ENCODE data around the gene BRD8. TPM values are rescaled to one million over a fixed set of nuclear protein-coding genes. Genes with fewer than 3 reads are reported as not detected.

Gene BRD8
- total and polyA plus RNA-seq, 2 donors (not counting 3 experiments of a cell fraction or from before 2014, with no cell fraction given) = 38.2 to 73.7 TPM

DNA sequence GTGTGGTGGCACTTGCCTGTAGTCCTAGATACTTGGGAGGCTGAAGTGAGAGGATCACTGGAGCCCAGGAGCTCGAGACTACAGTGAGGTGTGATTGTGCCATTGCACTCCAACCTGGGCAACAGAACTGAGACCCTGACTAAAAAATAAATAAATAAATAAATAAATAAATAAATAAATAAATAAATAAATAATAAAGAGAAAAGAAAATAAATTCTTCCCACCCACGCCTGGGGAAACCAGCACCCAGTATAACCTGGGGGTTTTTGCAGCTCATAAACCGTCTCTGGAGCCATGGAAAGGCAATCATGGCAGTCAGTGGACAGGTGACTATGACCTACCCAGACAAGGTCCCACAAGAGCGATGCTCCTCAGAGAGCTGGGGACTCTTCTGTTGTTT lies 86.7 kb downstream of the BRD8 start:
- H3K9me1 ChIP-seq (replicated peaks; ENCODE audit: control insufficient read depth, extremely low read depth, insufficient read depth, low read length) = no peaks in the 10 kb centered on the region
- ChIA-PET POLR2A (no interaction called here), CTCF (interaction anchor here (1.0 to 2.2 kb wide), 4 partner anchors 8 to 486 kb away, joined by 3 to 9 read pairs (median 3); no protein-coding TSS in a partner anchor)
- intact Hi-C loops (cut with micrococcal nuclease) (no loop called here), dilution Hi-C loops (cut with MboI; ENCODE audit: extremely low pct_ligation_motif_present, low sequenced_read_pairs) (no loop called here)
- BruUV-seq (replicated peaks) = no TSS peak
- TF ChIP-seq POLR2AphosphoS5 (IDR thresholded peaks at IDR 0.05; ENCODE audit: insufficient read depth, low read depth, low read length) (no peak), FOS (IDR thresholded peaks at IDR 0.05; ENCODE audit: borderline replicate concordance, insufficient read depth, low read length) (no peak), MYC (IDR thresholded peaks at IDR 0.05; ENCODE audit: low read depth, low read length) (no peak), JUN (IDR thresholded peaks at IDR 0.05; ENCODE audit: borderline replicate concordance, insufficient read depth, insufficient read length, low read depth) (no peak), POLR2A (IDR thresholded peaks at IDR 0.05; ENCODE audit: low read depth, low read length) (no peak), GATA2 (IDR thresholded peaks at IDR 0.05; ENCODE audit: insufficient read depth, insufficient read length, low read depth, low read length) (no peak), EZH2 (IDR thresholded peaks at IDR 0.05; ENCODE audit: borderline replicate concordance, low read depth, low read length, severe bottlenecking) (no peak)
- TF ChIP-seq, protein P1, sequence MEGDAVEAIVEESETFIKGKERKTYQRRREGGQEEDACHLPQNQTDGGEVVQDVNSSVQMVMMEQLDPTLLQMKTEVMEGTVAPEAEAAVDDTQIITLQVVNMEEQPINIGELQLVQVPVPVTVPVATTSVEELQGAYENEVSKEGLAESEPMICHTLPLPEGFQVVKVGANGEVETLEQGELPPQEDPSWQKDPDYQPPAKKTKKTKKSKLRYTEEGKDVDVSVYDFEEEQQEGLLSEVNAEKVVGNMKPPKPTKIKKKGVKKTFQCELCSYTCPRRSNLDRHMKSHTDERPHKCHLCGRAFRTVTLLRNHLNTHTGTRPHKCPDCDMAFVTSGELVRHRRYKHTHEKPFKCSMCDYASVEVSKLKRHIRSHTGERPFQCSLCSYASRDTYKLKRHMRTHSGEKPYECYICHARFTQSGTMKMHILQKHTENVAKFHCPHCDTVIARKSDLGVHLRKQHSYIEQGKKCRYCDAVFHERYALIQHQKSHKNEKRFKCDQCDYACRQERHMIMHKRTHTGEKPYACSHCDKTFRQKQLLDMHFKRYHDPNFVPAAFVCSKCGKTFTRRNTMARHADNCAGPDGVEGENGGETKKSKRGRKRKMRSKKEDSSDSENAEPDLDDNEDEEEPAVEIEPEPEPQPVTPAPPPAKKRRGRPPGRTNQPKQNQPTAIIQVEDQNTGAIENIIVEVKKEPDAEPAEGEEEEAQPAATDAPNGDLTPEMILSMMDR (IDR thresholded peaks at IDR 0.05; ENCODE audit: extremely low read depth in 1 of 2, insufficient read depth in 1 of 2, low read depth in 1 of 2, low read length in 2 of 2) = no peak
- TF ChIP-seq, protein P2, sequence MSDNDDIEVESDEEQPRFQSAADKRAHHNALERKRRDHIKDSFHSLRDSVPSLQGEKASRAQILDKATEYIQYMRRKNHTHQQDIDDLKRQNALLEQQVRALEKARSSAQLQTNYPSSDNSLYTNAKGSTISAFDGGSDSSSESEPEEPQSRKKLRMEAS (IDR thresholded peaks at IDR 0.05; ENCODE audit: insufficient read depth, insufficient read length) = no peak
- H3K4me2 ChIP-seq (ENCODE audit: insufficient read depth, low read length) = no peak overlapping the region
- FAIRE-seq = no peak
- H4K20me1 ChIP-seq (replicated peaks; ENCODE audit: control insufficient read depth, extremely low read depth, insufficient read depth, low read length) = no peaks in the 10 kb centered on the region
- H3K27me3 ChIP-seq (ENCODE audit: control insufficient read depth in 2 of 2, insufficient read depth in 2 of 2, low read length in 2 of 2) = peaks cover 20 to 39% of the 10 kb centered on the region in 2 experiments
- H3K4me1 ChIP-seq (ENCODE audit: control insufficient read depth, extremely low read depth, insufficient read depth, low read length) = no peaks in the 10 kb centered on the region
- no peak overlapping the region for H3K27ac ChIP-seq (ENCODE audit: insufficient read depth, low read depth, low read length)
- H3K79me2 ChIP-seq (ENCODE audit: control insufficient read depth, insufficient read depth, low read length) = no peaks in the 10 kb centered on the region
- DNase-seq (ENCODE audit: low read depth, low spot score) = no peak
- no peak overlapping the region for H2AFZ ChIP-seq (ENCODE audit: low read depth, low read length)
- H3K9me3 ChIP-seq (replicated peaks; ENCODE audit: control insufficient read depth, insufficient read depth, low read length) = no peaks in the 10 kb centered on the region
- no peak overlapping the region for H3K9ac ChIP-seq (replicated peaks; ENCODE audit: extremely low read depth, insufficient read depth, low read length)
- H3K4me3 ChIP-seq (replicated peaks in 1 of 3; ENCODE audit: insufficient read depth in 1 of 3, low read depth in 1 of 3, low read length in 3 of 3) = no peak overlapping the region
- no peaks in the 10 kb centered on the region for H3K36me3 ChIP-seq (ENCODE audit: control insufficient read depth in 2 of 2, extremely low read depth in 1 of 2, insufficient read depth in 2 of 2, low read length in 2 of 2)

Small RNA genes within 50 kb of the gene (small RNA-seq; reads per million reads assigned to genes)
- gene RNU6-460P (ENCODE audit: insufficient read depth, insufficient read length, low read depth, low replicate concordance) = 63.3 reads per million, percentile 94 among the genes with 10 or more reads in this experiment
- not detected for gene RNU6-888P (ENCODE audit: insufficient read depth, insufficient read length, low read depth, low replicate concordance)

Other genes starting within 250 kb of the BRD8 start
- 19.3 and 25.4 TPM in 2 replicates for gene FAM13B, start 145.6 kb downstream of the BRD8 start, total RNA-seq
- 6.8 and 8.7 TPM in 2 replicates for gene FAM13B, start 145.6 kb downstream of the BRD8 start, polyA plus RNA-seq
- not detected in 2 replicates for gene WNT8A, start 94.6 kb downstream of the BRD8 start, total RNA-seq
- not detected in 2 replicates for gene WNT8A, start 94.6 kb downstream of the BRD8 start, polyA plus RNA-seq
- 1.4 and 1.5 TPM in 2 replicates for gene NME5, start 39.2 kb downstream of the BRD8 start, total RNA-seq
- 0.11 TPM in 1 of 2 replicates, not detected in the other for gene NME5, start 39.2 kb downstream of the BRD8 start, polyA plus RNA-seq
- 72.0 and 78.1 TPM in 2 replicates for gene KIF20A, start 482 bp upstream of the BRD8 start, total RNA-seq
- 36.6 and 38.7 TPM in 2 replicates for gene KIF20A, start 482 bp upstream of the BRD8 start, polyA plus RNA-seq
- 39.4 and 41.2 TPM in 2 replicates for gene CDC23, start 34.7 kb upstream of the BRD8 start, total RNA-seq
- 25.2 and 28.5 TPM in 2 replicates for gene CDC23, start 34.7 kb upstream of the BRD8 start, polyA plus RNA-seq
- not detected in 2 replicates for gene GFRA3, start 96.0 kb upstream of the BRD8 start, total RNA-seq
- 0.05 and 0.10 TPM in 2 replicates for gene GFRA3, start 96.0 kb upstream of the BRD8 start, polyA plus RNA-seq
- gene CDC25C, start 153.2 kb upstream of the BRD8 start, total RNA-seq = 13.3 and 13.6 TPM in 2 replicates
- gene CDC25C, start 153.2 kb upstream of the BRD8 start, polyA plus RNA-seq = 5.5 and 8.1 TPM in 2 replicates
- 34.2 and 37.4 TPM in 2 replicates for gene FAM53C, start 159.6 kb upstream of the BRD8 start, total RNA-seq
- gene FAM53C, start 159.6 kb upstream of the BRD8 start, polyA plus RNA-seq = 37.9 and 41.4 TPM in 2 replicates
- 52.6 and 55.7 TPM in 2 replicates for gene KDM3B, start 174.1 kb upstream of the BRD8 start, total RNA-seq
- 15.8 and 19.0 TPM in 2 replicates for gene KDM3B, start 174.1 kb upstream of the BRD8 start, polyA plus RNA-seq

Data from endothelial cell of umbilical vein (primary cell).